HG03135 (cell line): ENCODE data around the gene S100Z.
"Not testable (repeated sequence)": the region's sequence is repeated elsewhere in the genome, so short reads cannot be mapped to it uniquely, and the experiment has no call there.

Experiments
- ATAC-seq: cut with Tn5 transposase; IDR thresholded peaks from one replicate; pipeline ENCODE4 v1.9.1; 2021; ENCODE audit warnings: mild to moderate bottlenecking, moderate library complexity; ENCODE audit not compliant: unreplicated experiment

The S100Z gene

GRCh38 chr5:76945238-76945637 is 95.4 kb downstream of the S100Z start:
- ATAC-seq = not testable (repeated sequence)

DNA sequence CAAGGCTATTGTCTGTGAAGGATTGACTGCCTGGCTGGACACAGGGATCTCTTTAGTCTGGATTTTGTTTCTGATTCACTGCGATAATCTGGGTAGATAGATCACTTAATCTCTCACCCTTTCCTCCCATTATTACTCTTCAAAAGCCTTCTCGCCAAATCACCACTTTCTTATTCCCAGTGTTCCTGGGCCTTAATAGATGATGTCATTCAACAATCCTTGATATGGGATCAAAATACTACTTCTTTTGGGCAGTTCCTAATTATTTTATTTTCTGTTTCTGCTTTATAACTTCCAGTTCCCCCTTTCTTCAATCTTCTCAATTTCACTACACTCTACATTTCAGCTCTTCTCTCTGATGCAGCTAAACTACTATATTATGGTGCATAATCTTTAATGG is 96.3 kb downstream of the S100Z start:
- no peak for ATAC-seq

GRCh38 chr5:76947082-76947503 is 97.3 kb downstream of the S100Z start:
- no peak for ATAC-seq

GRCh38 chr5:76952795-76953536 is 103.2 kb downstream of the S100Z start, which contains the start of gene CRHBP:
Gene CRHBP, plus strand, starts transcription at chr5:76953045. Its CDS starts 90 bp downstream, at chr5:76953135.
- no peak for ATAC-seq

- ATAC-seq = no peak
These were observed 104.0 kb downstream of the S100Z start for GRCh38 chr5:76953551-76954382.

GRCh38 chr5:76954383-76954763 is 104.6 kb downstream of the S100Z start:
- ATAC-seq = no peak

GRCh38 chr5:76956033-76956432 is 106.2 kb downstream of the S100Z start:
- no peak for ATAC-seq

DNA sequence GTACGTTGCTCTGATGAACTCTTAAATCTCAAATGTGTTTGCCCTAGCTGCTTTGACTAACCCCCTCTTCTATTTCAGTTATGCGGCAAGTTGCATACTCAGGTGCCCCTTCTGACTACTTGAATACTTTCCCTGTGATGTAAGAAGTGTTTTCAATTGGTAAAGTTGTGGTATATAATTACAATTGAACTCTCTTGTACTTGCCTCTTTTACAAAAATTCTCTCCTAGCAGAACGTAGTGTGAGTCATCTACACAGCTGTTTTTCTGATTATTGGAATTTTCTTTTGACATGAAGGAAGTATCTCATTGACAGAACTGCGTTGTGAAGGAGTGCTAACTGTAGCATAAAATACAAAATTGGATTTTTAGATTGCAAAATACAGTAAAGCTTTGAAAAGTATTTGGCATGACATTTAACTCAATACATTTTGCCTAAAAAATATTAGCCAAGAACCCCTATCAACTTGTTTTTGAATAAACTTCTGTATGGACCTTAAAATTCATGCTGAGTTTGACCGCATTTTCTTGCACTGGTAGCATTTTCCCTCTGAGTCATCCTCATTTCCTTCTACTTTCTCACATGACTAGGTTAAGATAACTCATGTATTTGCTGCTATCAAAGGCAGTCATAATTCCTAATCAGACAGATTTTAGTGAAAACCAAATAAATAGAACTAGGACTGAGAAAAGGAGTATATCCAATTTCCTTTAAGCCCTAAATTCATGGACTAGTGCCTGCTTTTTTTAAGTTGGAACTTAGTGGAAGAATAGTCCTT is 109.4 kb downstream of the S100Z start:
- no peak for ATAC-seq

- ATAC-seq = no peak
These were observed 110.3 kb downstream of the S100Z start for GRCh38 chr5:76960004-76960625.

GRCh38 chr5:76964060-76964459 is 114.2 kb downstream of the S100Z start:
- no peak for ATAC-seq
